ENCODE measurements around the gene ADCY4.

DNA sequence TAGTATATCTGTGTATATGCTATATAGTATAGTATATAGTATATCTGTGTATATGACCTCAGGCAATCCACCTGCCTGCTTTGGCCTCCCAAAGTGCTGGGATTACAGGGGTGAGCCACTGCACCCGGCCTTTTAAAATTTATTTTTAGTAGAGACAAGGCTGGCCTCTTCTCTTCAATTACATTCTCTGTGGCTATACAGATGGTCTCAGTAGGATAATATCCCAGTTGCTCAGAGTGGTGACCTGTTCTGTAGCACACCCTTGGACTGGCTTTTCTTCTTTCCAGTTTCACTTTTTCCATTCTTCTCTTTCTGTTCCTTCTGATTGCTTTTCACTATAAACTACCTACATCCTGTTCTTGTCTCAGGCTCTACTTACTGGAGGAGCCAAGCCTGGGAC is 30.0 kb upstream of the ADCY4 start:
- TF ChIP-seq, protein P1, sequence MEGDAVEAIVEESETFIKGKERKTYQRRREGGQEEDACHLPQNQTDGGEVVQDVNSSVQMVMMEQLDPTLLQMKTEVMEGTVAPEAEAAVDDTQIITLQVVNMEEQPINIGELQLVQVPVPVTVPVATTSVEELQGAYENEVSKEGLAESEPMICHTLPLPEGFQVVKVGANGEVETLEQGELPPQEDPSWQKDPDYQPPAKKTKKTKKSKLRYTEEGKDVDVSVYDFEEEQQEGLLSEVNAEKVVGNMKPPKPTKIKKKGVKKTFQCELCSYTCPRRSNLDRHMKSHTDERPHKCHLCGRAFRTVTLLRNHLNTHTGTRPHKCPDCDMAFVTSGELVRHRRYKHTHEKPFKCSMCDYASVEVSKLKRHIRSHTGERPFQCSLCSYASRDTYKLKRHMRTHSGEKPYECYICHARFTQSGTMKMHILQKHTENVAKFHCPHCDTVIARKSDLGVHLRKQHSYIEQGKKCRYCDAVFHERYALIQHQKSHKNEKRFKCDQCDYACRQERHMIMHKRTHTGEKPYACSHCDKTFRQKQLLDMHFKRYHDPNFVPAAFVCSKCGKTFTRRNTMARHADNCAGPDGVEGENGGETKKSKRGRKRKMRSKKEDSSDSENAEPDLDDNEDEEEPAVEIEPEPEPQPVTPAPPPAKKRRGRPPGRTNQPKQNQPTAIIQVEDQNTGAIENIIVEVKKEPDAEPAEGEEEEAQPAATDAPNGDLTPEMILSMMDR (IDR thresholded peaks at IDR 0.05): no peak
- TF ChIP-seq ZFX (IDR thresholded peaks at IDR 0.05; ENCODE audit: borderline replicate concordance): no peak
